ENCODE results near the gene ELMO1.

- TF ChIP-seq CTCF (conservative IDR thresholded peaks at IDR 0.05; ENCODE audit: low read depth, low read length) (no peak), EZH2 (IDR thresholded peaks at IDR 0.05; ENCODE audit: borderline replicate concordance, low read depth, low read length, poor library complexity, severe bottlenecking) (no peak)
Measured at GRCh38 chr7:37425498-37425897, 23.2 kb downstream of the ELMO1 start.

All from A673 (cell line).